HG02642 (cell line): ENCODE measurements around the gene KLHL36.
"Not testable (repeated sequence)": the region's sequence is repeated elsewhere in the genome, so short reads cannot be mapped to it uniquely, and the experiment has no call there.

Source experiments
- ATAC-seq: cut with Tn5 transposase; IDR thresholded peaks from one replicate; pipeline ENCODE4 v1.9.1; 2021; ENCODE audit warnings: mild to moderate bottlenecking; ENCODE audit not compliant: unreplicated experiment, poor library complexity

The KLHL36 gene

DNA sequence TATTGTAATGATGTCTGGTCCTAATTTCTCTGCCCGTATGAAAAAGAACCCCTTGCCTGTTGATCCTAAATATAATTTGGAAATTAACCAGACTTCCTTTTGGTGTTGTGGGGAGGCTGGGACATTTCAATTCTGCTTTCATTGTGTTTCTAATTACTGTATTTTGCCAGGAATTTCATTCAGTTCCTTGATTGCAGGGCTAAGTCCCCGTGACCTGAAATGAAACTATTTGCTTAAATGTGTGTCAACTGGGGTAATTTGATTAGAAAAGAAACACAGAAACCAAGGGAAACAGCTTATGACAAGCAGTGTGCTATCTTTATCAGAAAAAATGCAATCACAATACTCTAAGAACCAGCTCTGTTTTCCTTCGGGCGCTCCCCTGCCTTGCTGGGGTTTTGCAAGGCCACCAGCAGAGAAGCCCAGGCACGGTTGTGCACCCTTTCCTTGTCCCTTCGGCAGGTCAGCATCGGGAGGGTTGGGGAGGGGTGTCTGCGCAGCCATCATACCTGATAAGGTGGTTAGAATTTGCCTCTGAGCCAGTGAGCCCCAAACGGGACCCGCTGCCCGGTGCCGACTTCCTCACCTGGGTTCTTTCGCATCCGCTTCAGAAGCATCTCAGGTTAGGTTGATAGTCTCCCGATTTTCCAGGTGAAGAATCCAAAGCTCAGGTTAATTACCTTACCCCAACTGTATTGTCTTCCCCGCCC lies 19.4 kb downstream of the KLHL36 start:
- no peak for ATAC-seq

DNA sequence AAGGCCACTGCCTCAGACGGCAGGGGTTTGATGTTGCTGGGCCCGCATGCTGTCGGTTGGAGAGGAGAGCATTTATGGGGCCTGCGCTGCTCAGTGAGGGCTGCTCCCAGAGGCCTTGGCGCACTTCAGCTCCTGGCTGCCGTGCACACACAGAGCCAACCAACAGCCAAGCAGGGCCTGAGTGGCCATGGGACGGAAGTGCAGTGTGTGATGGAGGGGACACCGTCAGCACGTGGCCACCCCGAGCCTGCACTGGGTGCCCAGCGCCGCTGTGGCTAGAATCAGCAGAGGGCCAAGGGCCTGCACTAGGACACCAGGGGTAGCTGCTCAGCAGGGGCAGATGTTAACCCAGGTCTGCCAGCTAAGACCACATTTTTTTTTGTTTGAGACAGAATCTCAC lies 21.8 kb downstream of the KLHL36 start:
- no peak for ATAC-seq

DNA sequence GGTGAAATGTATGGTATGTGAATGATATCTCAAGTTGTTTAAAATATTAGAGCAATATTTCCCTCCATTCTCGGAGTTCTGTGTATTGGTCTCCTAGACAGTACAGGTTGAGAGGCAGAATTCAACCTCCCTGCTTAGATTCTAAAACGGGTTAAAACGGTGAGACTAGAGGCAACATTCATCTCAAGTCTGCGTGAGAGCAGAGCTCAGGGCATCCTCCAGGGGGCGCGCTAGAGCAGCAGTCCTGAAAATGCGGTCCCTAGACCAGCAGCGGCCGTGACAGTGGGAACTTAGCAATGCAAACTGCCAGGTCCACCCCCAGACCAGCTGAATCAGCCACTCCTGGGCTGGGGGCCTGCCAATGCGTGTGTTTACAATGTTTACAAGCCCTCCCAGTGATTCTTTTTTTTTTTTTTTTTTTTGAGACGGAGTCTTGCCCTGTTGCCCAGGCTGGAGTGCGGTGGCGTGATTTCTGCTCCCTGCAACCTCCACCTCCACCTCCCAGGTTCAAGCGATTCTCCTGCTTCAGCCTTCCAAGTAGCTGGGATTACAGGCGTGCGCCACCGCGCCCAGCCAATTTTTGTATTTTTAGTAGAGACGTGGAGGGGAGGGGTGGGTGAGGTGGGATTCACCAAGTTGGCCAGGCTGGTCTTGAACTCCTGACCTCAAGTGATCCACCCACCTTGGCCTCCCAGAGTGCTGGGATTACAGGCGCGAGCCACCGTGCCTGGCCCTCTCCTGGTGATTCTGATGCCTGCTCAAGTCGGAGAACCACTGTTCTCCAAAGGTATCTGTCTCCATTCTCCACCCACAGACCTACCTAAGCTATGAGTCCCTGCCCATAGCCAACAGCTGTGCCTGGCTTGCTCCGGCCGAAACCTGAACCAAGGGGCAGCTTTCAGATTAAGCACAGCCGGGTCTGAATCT lies 24.2 kb downstream of the KLHL36 start:
- ATAC-seq: peak; percentile 71

DNA sequence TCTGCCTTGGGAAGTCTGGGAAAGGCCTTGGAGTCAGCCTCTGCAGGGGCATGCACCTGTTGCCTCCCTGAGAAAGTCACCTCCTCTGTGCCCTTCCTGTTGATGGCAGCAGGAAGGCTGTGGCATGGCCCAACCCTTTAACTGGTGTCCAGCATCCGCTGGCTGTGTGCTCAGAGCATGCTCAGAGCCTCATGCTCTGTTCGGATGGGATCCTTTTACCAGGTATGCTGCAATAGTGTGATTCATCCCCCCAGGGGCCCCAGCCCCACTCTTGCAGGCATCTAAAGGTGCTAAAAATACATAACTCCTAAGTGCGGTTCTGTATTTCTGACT lies 24.9 kb downstream of the KLHL36 start:
- no peak for ATAC-seq

DNA sequence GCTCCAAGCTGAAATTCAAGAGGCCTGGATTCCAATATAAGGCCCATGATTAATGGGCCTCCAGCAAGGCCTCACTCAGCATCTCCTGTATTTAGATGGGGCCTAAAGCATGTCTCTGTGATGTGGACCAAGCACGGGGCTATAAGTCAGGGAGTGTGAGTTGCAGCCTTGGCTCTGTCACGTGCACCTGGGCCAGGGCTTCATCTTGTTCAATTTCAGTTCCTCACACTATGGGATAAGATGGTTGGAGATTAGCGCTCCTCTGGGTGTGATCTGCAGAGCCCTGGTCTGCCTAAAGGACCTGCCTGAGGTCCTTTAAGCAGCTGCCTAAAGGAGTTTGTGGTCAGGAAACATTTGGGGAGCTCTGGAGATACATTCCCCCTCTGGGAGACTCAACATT lies 25.2 kb downstream of the KLHL36 start:
- no peak for ATAC-seq

DNA sequence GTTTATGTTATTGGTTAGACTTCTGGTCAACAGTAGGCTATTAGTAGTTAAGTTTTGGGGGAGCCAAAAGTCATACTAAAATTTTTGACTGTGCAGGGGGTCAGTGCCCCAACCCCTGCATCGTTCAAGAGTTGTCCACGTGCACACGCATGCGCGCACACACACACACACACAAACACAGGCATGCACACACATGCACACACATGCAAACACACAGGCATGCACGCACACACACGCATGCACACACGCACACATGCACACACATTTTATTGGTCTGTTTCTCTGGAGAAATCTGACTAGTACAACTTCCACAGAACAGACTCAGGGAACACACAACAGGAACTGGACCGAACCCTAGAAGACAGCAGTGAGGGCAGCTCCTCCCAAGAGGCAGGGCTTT lies 27.1 kb downstream of the KLHL36 start:
- no peak for ATAC-seq

DNA sequence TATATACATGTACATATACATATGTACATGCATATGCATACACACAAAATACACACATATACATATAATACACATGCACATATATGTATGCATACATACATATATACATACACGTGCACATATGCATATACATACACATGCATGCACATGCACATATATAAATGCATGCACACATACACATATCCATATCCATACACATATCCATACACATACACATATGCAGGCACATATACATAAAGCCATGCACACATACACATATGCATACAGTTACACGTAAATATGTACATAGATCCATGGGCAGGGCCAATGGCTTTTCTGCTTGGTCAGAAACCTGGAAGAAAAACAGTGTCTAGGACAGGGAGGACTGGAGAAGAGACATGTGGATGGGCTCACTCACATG lies 27.6 kb downstream of the KLHL36 start:
- no peak for ATAC-seq

DNA sequence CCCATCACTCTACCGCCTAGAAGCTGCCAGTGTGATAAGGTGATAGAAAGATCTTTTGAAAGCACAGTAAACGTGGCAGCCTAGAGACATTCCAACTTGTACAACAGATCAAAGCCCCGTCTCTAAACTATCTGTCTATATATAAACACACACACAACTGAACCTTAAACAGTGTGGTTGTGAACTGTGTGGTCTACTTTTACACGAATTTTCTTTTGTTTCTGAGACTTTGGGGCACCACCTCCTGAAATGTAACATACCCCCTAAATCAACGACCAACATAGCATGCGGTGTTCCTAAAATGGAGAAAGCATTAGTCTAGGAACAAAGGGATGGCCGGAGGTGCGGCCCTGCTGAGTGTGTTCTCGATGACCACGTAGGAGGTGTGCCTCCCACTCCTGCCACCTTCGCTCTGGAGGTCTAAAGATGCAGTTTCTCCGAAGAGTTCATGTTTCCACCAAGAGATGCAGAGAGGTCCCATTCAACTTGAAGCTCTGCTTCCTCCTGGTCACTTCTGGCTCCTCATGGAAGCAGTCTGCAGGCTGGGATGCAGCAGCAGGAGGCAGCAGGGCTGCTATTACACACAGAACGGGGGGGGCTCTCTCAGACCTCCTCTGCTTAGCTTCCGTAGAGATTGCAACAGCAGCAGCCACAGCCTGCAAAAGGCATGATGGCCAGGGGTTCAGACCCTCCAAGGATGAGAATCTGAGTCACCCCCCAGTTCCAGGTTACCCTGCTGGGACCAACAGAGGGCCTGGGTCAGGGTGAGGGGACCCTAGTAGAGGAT lies 28.9 kb downstream of the KLHL36 start:
- ATAC-seq: no peak

DNA sequence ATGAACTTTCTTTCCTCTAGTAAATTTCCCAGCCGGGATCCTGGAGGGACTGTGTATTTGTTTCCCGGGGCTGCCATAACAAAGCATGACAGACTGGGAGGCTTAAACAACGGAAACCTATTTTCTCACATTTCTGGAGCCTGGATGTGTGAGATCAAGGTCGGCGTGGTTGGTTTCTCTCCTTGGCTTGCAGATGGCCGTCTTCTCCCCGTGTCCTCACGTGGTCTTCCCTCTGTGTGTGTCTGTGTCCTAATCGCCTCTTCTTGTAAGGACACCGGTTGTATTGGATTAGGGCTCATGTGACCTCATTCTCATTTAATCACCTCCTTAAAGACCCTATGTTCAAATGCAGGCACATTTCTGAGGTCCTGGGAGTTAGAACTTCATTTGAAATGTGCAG lies 29.5 kb downstream of the KLHL36 start:
- ATAC-seq: no peak

DNA sequence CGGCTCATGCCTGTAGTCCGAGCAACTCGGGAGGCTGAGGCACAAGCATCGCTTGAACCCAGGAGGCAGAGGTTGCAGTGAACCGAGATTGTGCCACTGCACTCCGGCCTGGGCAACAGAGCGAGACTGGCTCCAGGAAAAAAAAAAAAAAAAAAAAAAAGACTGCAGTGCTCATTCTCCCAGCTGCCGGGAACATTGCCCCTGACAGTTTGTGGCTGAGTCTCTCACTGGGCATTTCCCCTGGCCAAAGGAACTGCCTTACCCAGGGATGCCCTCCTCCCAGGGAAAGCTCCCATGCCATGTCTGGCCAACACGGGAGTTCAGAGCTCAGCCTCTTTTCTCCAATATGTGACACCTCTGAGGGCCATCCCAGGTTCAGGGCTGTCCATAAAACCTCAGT lies 30.2 kb downstream of the KLHL36 start:
- ATAC-seq: no peak

DNA sequence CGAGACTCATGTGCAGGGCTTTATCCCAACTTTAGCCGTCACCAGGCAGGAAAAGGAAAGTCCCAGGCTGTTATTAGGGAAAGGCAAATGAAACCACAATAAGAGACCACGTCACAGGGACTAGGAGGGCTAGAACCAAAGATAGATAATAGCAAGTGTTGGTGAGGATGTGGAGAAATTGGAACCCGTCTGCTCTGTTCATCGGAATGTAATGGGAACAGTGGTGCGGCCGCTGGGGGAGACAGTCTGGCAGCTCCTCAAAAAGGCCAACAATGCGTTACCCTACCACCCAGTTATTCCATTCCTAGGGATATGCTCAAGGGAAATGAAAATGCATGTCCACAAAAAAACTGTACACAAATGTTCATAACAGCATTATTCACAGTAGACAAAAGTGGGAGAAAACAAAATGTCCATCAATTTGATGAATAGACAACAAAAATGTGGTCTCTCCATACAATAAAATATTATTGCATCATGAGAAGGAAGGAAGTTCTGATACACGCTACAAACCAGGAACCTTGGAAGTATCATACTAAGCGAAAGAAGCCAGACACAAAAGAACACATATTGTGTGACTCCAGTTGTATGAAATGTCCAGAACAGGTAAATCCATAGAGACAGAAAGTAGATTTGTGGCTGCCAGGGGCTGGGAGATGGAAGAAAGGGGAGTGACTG lies 32.0 kb downstream of the KLHL36 start:
- no peak for ATAC-seq

DNA sequence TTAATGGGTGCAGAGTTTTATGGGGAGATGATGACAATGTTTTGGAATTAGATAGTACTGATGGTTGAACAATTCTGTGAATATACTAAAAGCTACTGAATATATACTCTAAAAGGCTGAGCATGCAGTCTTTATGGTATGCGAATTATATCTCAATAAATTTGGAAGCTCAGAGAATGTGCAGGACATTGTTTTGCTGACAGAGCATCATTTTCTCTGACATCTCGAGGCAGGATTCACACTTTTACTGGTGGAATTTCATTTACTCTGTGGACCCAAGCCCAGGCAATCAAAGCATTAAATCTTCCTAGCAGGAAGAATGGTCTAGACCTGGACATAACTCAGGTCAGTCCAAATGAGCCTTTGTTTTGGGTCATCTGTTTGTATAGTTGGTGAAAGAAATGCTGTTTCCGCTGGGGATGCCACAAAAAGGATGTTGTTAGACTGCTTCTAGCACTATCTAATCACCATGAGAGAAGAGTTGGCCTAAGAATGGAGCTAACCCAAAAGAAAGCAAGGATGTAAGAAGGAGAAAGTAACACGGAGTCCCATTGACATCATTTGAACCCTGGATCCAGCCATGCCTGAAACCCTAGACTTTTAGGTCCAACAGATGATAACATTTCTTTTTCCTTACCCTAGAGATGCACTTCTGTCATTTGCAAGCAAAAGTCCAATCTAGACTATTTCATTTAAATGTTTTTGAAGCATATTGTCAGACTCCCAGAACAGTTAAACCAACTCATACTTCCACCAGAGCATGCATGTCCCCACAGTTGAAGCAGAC lies 32.7 kb downstream of the KLHL36 start:
- no peak for ATAC-seq

DNA sequence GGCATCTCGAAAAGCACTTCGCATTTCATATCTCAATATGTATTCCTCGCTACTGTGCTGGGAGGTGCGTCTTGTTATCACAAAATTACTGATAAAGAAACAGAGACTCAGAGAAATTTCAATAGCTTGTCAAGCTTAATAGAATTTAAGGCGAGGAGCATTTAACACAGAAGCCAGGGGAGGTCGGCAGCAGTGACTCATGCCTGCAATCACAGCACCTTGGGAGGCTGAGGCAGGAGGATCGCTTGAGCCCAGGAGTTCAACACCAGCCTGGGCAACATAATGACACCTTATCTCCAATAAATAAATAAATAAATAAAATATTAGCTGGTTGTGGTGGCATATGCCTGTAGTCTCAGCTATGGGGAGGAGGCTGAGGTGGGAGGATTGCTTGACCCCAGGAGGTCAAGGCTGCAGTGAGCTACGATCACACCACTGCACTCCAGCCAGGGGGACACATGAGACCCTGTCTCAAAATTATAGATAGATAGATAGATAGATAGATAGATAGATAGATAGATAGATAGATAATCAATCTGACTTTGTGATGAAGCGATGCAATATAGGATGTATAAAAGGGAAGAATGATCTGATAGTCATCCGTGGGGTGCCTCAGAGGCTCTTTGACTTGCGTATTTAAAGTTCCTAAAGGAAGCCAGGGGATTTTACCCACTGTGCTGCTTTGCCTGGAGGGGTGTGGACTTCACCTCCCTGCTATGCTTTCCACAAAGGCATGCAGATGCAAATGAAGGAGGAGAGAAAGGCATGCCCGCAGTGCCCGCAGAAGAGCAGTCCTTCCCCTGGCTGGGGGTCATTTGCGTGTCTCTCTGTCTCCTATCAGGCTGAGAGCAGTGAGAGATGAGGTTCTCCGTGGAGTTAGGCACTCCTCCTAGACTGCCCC lies 35.6 kb downstream of the KLHL36 start:
- ATAC-seq: no peak

DNA sequence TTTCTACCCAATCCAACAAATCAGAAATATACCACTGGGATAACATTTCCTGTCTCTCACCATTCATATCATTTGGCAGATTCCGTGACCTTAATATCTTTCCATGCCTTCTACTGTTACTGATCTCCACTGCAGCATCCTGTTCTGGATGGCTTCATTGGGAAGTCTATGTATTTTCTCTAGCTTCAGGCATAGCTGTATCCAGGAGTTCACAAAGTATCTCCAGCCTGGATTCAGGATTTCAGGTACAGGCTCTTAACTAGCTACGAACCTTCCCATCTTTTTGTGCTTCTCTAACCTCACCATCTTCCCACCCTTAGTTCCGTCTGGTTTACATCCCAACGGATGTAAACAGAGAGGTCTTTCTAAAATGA lies 36.3 kb downstream of the KLHL36 start:
- ATAC-seq: no peak

DNA sequence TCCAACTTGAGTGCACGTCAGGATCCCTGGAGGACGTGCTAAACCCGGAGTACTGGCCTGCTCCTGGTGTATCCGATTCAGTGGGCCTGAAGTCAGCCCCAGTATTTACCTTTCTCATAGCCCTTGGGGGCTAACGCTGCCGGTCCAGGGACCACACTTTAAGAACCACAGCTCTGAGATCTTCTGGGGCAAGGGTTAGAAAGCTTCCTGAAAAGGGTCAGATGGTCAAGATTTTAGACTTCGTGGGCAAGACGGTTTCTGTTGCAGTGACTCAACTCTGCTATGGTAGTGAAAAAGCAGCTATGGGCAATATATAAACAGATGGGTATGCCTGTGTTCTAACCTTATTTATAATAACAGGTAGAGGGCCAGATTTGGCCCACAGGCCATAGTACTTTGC lies 36.9 kb downstream of the KLHL36 start:
- ATAC-seq: no peak

DNA sequence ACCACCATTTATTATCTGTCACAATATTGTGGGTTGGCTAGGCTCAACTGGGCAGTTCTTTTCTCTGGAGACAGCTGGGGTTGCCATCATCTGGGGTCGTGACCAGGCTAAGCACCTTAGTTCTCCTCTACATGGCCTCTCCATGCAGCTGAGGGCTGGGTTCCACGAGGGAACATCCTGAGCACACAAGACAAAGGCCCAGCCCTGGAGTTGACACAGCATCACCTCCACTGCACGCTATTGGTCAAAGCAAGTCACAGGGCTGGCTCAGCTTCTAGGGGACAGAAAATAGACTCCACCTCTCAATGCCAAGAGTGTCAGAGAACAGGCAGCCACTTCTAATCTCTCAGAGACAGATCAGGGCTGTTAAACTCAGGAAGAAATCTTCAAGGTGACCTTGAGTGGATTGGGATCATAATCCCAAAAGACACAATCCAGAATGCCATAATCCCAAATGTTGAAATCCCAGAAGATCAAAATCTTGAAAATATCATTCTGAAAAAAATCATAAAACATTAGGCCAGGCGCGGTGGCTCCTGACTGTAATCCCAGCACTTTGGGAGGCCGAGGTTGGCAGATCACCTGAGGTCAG lies 38.5 kb downstream of the KLHL36 start:
- ATAC-seq: no peak

DNA sequence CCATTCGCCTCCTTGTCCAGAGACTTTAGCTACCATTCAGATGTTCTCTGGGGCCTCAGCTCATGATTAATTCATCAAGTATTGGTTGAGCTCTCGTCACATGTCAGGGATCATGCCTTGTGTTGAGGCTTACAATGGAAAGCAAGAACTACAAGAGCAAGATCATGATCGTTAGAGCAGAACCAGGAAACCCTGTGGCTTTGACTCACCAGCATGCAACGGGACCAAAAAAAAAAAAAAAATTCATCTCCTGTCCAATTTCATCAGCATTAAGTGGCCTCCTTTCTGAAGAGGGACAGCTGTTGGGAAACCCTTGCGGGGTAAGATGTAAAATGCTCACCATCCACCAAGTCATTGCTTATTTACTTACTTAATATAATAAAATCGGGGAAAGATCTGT lies 39.4 kb downstream of the KLHL36 start:
- ATAC-seq: no peak

DNA sequence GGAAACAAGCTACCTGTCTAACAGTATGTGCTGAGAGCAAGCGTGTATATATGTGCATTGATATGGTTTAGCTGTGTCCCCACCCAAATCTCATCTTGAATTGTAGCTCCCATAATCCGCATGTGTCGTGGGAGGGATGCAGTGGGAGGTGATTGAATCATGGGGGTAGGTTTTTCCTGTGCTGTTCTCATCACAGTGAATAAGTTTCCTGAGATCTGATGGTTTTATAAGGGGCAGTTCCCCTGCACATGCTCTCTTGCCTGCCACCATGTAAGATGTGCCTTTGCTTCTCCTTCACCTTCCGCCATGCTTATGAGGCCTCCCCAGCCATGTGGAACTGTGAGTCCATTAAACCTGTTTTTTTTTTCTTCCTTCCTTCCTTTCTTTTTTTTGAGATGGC lies 39.9 kb downstream of the KLHL36 start:
- ATAC-seq: not testable (repeated sequence)
